C4-2B (cell line): ENCODE measurements around the gene SERPINB5.

Source experiments
- ZFX ChIP-seq: fragments of 450-650 bp; IDR thresholded peaks from 2 replicates; pipeline ENCODE4 v1.6.1; 2017
- TF ChIP-seq, protein P1 (sequence below): fragments of 450-650 bp; conservative IDR thresholded peaks from 2 replicates; pipeline ENCODE4 v1.5.1; 2017; ENCODE audit warnings: mild to moderate bottlenecking

DNA sequence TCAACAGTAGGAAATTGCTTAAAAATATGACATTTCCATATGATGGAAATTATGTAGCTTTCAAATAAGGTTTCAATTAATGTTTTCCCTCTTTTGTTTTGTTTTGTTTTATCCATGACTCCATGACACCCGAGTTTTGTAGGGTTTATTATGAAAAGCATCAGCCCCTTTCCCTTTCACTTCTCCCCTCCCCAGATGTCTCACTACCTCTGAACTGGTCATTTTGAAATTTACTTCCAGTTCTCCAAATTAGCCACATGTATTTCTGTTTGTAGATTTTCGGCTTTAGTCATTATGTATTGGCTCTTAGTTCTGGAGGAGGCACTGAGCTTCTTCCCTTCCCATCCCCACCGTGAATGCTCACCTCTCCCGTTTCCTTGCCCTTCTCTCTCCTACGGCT lies 35.9 kb upstream of the SERPINB5 start:
- TF ChIP-seq, protein P1, sequence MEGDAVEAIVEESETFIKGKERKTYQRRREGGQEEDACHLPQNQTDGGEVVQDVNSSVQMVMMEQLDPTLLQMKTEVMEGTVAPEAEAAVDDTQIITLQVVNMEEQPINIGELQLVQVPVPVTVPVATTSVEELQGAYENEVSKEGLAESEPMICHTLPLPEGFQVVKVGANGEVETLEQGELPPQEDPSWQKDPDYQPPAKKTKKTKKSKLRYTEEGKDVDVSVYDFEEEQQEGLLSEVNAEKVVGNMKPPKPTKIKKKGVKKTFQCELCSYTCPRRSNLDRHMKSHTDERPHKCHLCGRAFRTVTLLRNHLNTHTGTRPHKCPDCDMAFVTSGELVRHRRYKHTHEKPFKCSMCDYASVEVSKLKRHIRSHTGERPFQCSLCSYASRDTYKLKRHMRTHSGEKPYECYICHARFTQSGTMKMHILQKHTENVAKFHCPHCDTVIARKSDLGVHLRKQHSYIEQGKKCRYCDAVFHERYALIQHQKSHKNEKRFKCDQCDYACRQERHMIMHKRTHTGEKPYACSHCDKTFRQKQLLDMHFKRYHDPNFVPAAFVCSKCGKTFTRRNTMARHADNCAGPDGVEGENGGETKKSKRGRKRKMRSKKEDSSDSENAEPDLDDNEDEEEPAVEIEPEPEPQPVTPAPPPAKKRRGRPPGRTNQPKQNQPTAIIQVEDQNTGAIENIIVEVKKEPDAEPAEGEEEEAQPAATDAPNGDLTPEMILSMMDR = no peak
- TF ChIP-seq ZFX = no peak
